LNCAP (cell line): ENCODE measurements around the gene EXOC6B.

Experiments
- TF ChIP-seq, protein P1 (sequence below): fragments of 450-650 bp; IDR thresholded peaks from 2 replicates; pipeline ENCODE4 v1.5.1; 2017; ENCODE audit warnings: mild to moderate bottlenecking

The EXOC6B gene

DNA sequence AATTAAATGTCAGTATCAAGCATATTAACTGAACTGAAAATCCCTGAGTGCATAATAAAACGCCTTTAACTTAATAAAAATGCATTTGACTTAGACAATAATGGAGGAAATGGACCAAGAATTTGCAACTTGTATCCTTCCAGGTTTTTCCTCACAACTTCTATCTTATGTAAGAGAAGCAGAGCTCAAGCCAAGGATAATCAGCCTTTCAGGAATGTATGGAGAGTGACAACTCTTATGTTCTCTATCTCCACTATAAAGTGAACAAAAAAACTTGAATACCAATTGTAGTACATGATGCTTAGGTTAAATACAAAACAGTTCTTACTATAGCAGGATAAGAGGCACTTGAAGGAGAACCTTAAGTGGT lies 613.4 kb downstream of the EXOC6B start:
- TF ChIP-seq, protein P1, sequence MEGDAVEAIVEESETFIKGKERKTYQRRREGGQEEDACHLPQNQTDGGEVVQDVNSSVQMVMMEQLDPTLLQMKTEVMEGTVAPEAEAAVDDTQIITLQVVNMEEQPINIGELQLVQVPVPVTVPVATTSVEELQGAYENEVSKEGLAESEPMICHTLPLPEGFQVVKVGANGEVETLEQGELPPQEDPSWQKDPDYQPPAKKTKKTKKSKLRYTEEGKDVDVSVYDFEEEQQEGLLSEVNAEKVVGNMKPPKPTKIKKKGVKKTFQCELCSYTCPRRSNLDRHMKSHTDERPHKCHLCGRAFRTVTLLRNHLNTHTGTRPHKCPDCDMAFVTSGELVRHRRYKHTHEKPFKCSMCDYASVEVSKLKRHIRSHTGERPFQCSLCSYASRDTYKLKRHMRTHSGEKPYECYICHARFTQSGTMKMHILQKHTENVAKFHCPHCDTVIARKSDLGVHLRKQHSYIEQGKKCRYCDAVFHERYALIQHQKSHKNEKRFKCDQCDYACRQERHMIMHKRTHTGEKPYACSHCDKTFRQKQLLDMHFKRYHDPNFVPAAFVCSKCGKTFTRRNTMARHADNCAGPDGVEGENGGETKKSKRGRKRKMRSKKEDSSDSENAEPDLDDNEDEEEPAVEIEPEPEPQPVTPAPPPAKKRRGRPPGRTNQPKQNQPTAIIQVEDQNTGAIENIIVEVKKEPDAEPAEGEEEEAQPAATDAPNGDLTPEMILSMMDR: no peak

DNA sequence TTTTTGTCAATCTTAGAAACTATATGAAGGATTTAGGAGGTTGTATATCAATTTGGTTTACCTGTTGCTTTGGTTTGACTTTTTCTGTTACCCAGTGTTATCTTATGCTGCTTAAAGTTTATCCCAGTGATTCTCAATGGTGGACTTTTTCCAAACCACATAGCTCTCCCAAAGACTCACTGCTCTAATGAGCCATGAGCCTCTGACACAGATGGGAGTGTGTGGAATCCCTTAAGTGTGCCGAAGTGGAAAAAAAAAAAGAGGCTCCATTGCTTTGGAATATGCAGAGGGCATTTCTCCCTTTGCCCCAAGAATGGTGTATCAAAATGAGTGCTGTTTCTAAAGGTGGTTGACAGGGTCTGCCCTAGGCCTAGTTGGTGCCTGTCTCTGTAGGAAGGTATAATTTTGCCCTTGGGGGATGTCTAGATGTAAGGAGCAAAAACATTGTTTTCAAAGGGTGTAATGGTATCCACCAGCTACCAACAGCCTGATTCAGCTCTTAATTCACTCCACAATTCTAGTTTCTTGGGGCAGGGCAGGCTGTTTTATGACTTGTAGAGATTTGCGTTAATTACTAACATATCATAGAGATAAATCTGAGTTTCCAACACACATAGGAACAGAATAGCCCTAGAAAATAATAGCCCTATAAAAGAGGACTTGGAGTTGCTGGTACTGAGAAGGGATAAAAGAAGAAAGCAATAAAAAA lies 613.9 kb downstream of the EXOC6B start:
- TF ChIP-seq, protein P1: no peak

DNA sequence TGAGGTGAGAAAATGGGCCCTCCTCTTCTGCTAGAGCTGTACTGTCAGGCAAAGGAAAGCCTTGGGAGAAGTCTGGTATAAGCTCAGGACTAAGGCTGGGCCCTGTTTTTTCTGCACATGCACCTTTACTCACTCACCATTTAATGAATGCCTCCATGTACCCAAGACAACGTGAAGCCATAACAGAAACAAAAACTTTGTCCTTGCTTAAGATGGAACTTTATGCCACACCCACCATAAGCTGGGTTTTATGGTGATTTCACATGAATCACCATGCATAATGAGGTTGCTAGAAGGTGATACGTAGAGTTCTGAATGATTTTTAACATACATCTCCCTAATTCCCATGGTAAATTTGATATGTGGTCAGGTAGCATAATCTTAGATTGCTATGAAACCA lies 614.5 kb downstream of the EXOC6B start:
- TF ChIP-seq, protein P1: no peak

DNA sequence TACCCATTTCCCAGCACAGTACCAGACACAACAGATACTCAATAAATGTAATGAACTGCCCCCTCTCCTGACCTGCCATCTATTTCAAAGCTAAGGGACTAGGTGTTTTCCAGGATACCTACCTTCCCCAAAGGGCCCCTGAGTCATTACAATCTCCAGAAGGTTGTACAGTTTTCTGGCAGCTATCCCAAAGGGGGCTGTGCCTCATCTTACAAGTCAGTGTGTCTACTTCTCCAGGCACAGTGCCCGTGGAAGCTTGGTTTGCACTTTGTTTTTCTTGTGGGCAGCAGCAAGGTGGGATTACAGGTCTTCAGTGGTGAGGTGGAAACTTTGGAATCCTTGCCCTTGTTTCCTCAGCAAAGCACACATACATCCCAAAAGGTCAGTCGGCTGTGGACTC lies 615.4 kb downstream of the EXOC6B start:
- TF ChIP-seq, protein P1: no peak

DNA sequence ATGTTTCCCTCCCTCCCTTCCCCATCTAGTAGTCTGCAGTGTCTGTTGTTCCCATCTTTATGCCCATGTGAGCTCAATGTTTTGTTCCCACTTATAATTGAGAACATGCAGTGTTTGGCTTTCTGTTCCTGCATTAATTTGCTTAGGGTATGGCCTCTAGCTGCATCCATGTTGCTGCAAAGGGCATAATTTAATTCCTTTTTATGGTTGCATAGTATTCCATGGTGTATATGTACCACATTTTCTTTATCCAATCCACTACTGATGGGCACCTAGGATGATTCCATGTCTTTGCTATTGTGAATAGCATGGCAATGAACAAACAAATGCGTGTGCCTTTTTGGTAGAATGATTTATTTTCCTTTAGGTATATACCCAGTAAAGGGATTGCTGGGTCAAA lies 617.6 kb downstream of the EXOC6B start:
- TF ChIP-seq, protein P1: no peak

DNA sequence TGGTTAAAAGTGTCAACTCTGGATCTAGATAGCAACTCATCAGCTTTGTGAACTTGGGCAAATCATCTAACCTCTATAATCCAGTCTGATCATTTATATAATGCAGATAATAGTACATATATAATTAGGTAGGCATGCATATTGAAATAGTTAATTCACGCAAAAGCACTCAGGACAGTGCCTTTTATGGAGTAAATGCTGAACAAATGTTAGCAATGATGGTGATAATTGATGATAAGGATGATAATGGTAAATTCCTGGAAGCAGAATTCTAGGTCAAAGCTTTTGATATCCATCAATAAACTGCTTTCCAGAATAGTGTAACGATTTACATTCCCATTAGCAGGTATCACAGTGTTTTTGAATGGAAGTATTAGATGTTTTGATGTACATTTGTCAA lies 618.5 kb downstream of the EXOC6B start:
- TF ChIP-seq, protein P1: no peak

DNA sequence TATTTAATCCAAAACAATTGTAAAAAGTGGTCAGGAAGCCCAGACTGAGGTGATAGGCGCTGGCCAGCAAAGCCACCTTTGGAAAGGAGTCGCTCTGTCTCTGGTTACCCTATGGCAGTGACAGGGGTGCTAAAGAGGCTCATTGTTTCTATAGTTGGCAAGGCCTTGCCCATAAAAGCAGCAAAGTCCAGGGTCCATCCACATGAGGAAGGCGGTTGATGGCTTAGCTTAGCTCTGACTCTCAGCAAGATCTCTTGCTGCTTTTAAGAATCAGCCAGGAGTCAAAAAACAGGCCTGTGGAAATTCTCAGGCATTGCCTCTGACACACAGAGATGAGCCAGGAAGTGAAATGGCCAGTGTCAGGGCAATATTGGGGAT lies 620.3 kb downstream of the EXOC6B start:
- TF ChIP-seq, protein P1: no peak
